ENCODE results near the gene MFSD11. TPM values are rescaled to one million over a fixed set of nuclear protein-coding genes. Genes with fewer than 3 reads are reported as not detected.
"Not testable (repeated sequence)": the region's sequence is repeated elsewhere in the genome, so short reads cannot be mapped to it uniquely, and the experiment has no call there.

The MFSD11 gene
- total and polyA plus RNA-seq, 7 donors: 10.1 to 27.4 (median 20.7) TPM

- 0 to 1% (median 1%) methylated on average over 62 to 117 of the region's 117 CpGs for WGBS, 3 donors
- TF ChIP-seq CTCF (IDR thresholded peaks at IDR 0.05): no peak
- DNase-seq: peak; percentile 78 to 91
- peak; percentile 21 to 42 (median 34) for ATAC-seq
- intact Hi-C loops (cut with DNase I): loop anchor here in 1 of 2 donors (1.0 kb wide), 1 partner anchor 9 kb away; no protein-coding TSS in a partner anchor
- H3K4me3 ChIP-seq: peak overlapping the region; percentile 72
- H3K27ac ChIP-seq: peak overlapping the region; percentile 89
- peaks cover 59% of the 10 kb centered on the region for H3K4me1 ChIP-seq
- peaks cover 0 to 54% of the 10 kb centered on the region in 2 donors for H3K36me3 ChIP-seq (ENCODE audit: insufficient read depth in 1 of 2, low read depth in 1 of 2)
- no peaks in the 10 kb centered on the region for H3K27me3 ChIP-seq (ENCODE audit: insufficient read depth in 3 of 3, low read length in 2 of 3)
- no peaks in the 10 kb centered on the region for H3K9me3 ChIP-seq
Measured at GRCh38 chr17:76736349-76737081, 1.4 kb upstream of the MFSD11 start.

GRCh38 chr17:76737082-76737675, 740 bp upstream of the MFSD11 start, which contains the start of gene SRSF2:
SRSF2 (minus strand) TSS chr17:76737331; CDS start chr17:76737160, 171 bp downstream.
- Histone ChIP-seq H3K27ac (peak within 1 kb of the TSS; percentile 89), H3K4me1 (peaks cover 59% of the 10 kb centered on the region), H3K9me3 (no peaks in the 10 kb centered on the region), H3K27me3 (ENCODE audit: insufficient read depth in 3 of 3, low read length in 2 of 3) (no peaks in the 10 kb centered on the region), H3K36me3 (ENCODE audit: insufficient read depth in 1 of 2, low read depth in 1 of 2) (peaks cover 0 to 54% of the 10 kb centered on the region in 2 donors), H3K4me3 (peak within 1 kb of the TSS; percentile 72)
- DNase-seq: peak; percentile 98 to 99
- 0 to 1% (median 0%) methylated on average over 44 to 60 of the region's 60 CpGs for WGBS, 3 donors
- intact Hi-C loops (cut with DNase I): no loop called here
- TF ChIP-seq CTCF (IDR thresholded peaks at IDR 0.05): no peak
- peak; percentile 84 to 90 (median 86) for ATAC-seq

DNA sequence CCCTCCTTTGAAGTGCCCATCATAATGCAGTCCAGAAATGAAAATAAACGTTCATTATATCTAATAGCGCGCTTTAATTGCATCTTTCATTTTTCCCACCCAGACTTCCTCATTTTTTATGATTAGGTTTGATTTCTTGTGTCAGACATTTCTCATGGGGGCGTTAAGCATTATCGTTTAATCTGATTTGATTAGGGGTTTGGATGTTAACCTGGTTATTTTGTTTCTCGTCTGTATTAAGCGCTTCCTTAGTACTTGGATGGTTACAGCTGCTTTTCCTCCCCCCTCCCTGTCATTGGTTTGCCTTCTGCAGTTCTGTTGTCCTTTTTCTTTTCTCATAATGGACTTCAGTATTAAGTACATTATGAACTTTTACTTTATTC, 540 bp downstream of the MFSD11 start:
- Histone ChIP-seq H3K27ac (peak overlapping the region; percentile 89), H3K27me3 (ENCODE audit: insufficient read depth in 3 of 3, low read length in 2 of 3) (no peaks in the 10 kb centered on the region), H3K9me3 (no peaks in the 10 kb centered on the region), H3K4me3 (peak overlapping the region; percentile 72), H3K4me1 (peaks cover 59% of the 10 kb centered on the region), H3K36me3 (ENCODE audit: insufficient read depth in 1 of 2, low read depth in 1 of 2) (peaks cover 0 to 50% of the 10 kb centered on the region in 2 donors)
- DNase-seq (no peak), ATAC-seq (no peak)
- intact Hi-C loops (cut with DNase I): no loop called here
- TF ChIP-seq CTCF (IDR thresholded peaks at IDR 0.05): no peak
- 1% methylated on average over 7 of the region's 7 CpGs for WGBS, 3 donors

- Histone ChIP-seq H3K4me1 (peaks cover 52% of the 10 kb centered on the region), H3K4me3 (peak overlapping the region; percentile 72), H3K36me3 (ENCODE audit: insufficient read depth in 1 of 2, low read depth in 1 of 2) (peaks cover 6 to 50% of the 10 kb centered on the region in 2 donors), H3K27ac (peak overlapping the region; percentile 89)
- H3K9me3 ChIP-seq; DNase-seq; intact Hi-C loops (cut with DNase I); ATAC-seq; H3K27me3 ChIP-seq (ENCODE audit: insufficient read depth in 3 of 3, low read length in 2 of 3): not testable (repeated sequence)
- WGBS, 3 donors: 56 to 83% (median 68%) methylated on average over 17 of the region's 17 CpGs
Measured at GRCh38 chr17:76739568-76740115, 1.7 kb downstream of the MFSD11 start.
